ENCODE data around the gene NELL1.

DNA sequence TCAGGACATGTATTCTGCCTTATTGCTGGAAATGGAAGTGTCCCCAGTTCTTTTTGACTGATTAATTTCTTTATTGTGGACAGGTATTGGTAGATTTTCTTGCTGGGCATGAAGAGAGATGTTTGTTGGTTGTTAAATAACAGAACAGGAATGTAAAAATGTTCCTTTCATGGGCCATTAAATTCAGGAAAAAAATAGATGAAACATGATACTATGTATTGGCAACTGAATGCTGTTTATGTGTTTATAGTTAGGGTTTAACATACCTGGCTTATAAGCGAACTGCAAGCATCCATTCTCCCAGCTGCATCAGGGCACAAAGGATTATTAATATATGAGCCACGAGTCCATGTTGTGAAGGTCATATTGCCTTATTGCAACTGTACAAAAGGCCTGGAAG is 368.5 kb downstream of the NELL1 start:
- TF ChIP-seq POLR2AphosphoS5 (IDR thresholded peaks at IDR 0.05; ENCODE audit: low read depth, low read length) (no peak), TAF1 (IDR thresholded peaks at IDR 0.05; ENCODE audit: borderline replicate concordance, insufficient read depth, low read length) (no peak), SIN3A (IDR thresholded peaks at IDR 0.05; ENCODE audit: borderline replicate concordance, insufficient read depth, low read length) (no peak)
- TF ChIP-seq, protein P1, sequence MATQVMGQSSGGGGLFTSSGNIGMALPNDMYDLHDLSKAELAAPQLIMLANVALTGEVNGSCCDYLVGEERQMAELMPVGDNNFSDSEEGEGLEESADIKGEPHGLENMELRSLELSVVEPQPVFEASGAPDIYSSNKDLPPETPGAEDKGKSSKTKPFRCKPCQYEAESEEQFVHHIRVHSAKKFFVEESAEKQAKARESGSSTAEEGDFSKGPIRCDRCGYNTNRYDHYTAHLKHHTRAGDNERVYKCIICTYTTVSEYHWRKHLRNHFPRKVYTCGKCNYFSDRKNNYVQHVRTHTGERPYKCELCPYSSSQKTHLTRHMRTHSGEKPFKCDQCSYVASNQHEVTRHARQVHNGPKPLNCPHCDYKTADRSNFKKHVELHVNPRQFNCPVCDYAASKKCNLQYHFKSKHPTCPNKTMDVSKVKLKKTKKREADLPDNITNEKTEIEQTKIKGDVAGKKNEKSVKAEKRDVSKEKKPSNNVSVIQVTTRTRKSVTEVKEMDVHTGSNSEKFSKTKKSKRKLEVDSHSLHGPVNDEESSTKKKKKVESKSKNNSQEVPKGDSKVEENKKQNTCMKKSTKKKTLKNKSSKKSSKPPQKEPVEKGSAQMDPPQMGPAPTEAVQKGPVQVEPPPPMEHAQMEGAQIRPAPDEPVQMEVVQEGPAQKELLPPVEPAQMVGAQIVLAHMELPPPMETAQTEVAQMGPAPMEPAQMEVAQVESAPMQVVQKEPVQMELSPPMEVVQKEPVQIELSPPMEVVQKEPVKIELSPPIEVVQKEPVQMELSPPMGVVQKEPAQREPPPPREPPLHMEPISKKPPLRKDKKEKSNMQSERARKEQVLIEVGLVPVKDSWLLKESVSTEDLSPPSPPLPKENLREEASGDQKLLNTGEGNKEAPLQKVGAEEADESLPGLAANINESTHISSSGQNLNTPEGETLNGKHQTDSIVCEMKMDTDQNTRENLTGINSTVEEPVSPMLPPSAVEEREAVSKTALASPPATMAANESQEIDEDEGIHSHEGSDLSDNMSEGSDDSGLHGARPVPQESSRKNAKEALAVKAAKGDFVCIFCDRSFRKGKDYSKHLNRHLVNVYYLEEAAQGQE (IDR thresholded peaks at IDR 0.05; ENCODE audit: insufficient read depth in 1 of 2, low read depth in 2 of 2, low read length in 2 of 2), result no peak
